ENCODE results near the gene MYO10.

DNA sequence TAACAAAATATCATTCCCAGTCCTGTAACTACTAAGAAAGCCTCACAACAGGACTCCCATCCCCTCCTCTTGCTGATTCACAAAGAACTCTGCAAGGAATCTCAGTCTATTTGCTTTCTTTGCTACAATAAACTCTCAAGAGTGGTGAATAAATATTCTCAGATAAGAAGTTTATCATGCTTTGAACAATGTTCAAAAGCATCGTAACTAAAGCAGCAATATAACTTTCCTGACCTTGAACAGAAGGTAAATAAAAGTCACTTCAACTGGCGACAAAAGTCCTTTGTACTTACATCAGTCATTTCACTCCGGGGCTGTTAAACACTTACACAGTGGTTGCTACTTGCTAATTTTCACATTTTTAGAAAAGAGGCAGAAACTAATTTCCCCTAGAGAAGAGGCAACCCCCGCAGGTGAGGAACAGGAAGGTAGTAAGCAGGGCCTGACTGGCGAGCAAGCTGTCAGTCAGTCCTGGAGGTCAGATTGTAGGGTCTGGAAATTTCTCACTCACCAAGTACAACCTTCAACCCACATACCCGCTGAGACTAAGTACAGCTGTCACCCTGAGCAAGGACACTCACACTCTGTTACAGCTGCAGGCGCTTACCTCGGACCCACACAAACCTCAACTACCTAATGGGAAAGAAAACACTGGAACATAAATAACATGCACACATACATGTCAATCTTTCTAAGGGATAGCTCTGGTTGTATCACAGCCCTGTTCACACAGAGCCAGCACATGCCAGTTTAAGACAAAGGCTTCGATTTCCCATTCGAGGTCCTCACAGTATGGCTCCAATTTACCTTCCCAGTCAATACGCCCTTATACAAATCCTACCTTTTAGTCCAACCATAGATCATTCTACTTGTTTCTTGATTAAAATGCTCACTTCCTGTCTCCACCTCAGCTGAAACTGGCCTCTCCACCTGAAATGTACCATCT lies 214.7 kb downstream of the MYO10 start:
- TF ChIP-seq CTCF (IDR thresholded peaks at IDR 0.05) (no peak), POLR2A (IDR thresholded peaks at IDR 0.05) (no peak)

Measured in Peyer's patch (tissue), 4 donors.